Measurements from ENCODE around the gene UBE4A.

UBE4A gene

GRCh38 chr11:118341815-118342489, 17.4 kb upstream of the UBE4A start:
- peak in 1 of 4 experiments; percentile 11 for DNase-seq

GRCh38 chr11:118342503-118343161, 16.8 kb upstream of the UBE4A start, which contains the start of gene CD3D:
CD3D (minus strand) TSS chr11:118342705; CDS start chr11:118342607, 98 bp downstream.
- DNase-seq: peak in 3 of 4 experiments; percentile 26 to 41 (median 37)

- DNase-seq: no peak
Observed at GRCh38 chr11:118343248-118343647, 16.2 kb upstream of the UBE4A start.

GRCh38 chr11:118343981-118344515, 15.4 kb upstream of the UBE4A start, which contains the start of gene CD3G:
CD3G (plus strand) TSS chr11:118344344; CDS start chr11:118344424, 80 bp downstream.
- DNase-seq: peak in 3 of 4 experiments; percentile 41 to 66 (median 60)

- DNase-seq: no peak
Observed at GRCh38 chr11:118349475-118349874, 9.9 kb upstream of the UBE4A start.

GRCh38 chr11:118353084-118353710, 6.2 kb upstream of the UBE4A start:
- DNase-seq: no peak

GRCh38 chr11:118358071-118358470, 1.3 kb upstream of the UBE4A start:
- no peak for DNase-seq

GRCh38 chr11:118364956-118365615, 5.7 kb downstream of the UBE4A start:
- DNase-seq: no peak

GRCh38 chr11:118366287-118366686, 6.9 kb downstream of the UBE4A start:
- DNase-seq: no peak

GRCh38 chr11:118370774-118371173, 11.4 kb downstream of the UBE4A start:
- no peak for DNase-seq

GRCh38 chr11:118373263-118373662, 13.9 kb downstream of the UBE4A start:
- DNase-seq: no peak

- no peak for DNase-seq
Observed at GRCh38 chr11:118373871-118374270, 14.5 kb downstream of the UBE4A start.

GRCh38 chr11:118374729-118375128, 15.3 kb downstream of the UBE4A start:
- DNase-seq: no peak

- no peak for DNase-seq
Observed at GRCh38 chr11:118375978-118376377, 16.6 kb downstream of the UBE4A start.

GRCh38 chr11:118379497-118379896, 20.1 kb downstream of the UBE4A start:
- DNase-seq: no peak

GRCh38 chr11:118380571-118380970, 21.2 kb downstream of the UBE4A start:
- DNase-seq: no peak

- DNase-seq: no peak
Observed at GRCh38 chr11:118382954-118383353, 23.6 kb downstream of the UBE4A start.

GRCh38 chr11:118383657-118384056, 24.3 kb downstream of the UBE4A start:
- DNase-seq: no peak

- no peak for DNase-seq
Observed at GRCh38 chr11:118396097-118396501, 36.7 kb downstream of the UBE4A start.

- DNase-seq: no peak
Observed at GRCh38 chr11:118397448-118397847, 38.0 kb downstream of the UBE4A start.

GRCh38 chr11:118398791-118399559, 39.6 kb downstream of the UBE4A start:
- DNase-seq: peak in 2 of 4 experiments; percentile 23 to 24
